GM15510 (cell line): ENCODE results near the gene IL4R.
A peak's percentile ranks its signal among the peaks of the same experiment; 100 is the strongest.

Experiments
- POLR2A ChIP-seq: IDR thresholded peaks from 3 replicates; pipeline ENCODE4 v1.6.1; 2011; ENCODE audit warnings: borderline replicate concordance; ENCODE audit not compliant: insufficient read length; ENCODE audit errors: extremely low read depth

The IL4R gene

GRCh38 chr16:27313422-27314160 is at the start of gene IL4R:
Gene IL4R, plus strand, starts transcription at chr16:27313974. Its CDS starts 26,230 bp downstream, at chr16:27340204.
- peak; percentile 74 for TF ChIP-seq POLR2A

- no peak for TF ChIP-seq POLR2A
These were observed 49.6 kb upstream of the IL4R start for GRCh38 chr16:27264151-27264550.

GRCh38 chr16:27265982-27266381 is 47.8 kb upstream of the IL4R start:
- no peak for TF ChIP-seq POLR2A

- no peak for TF ChIP-seq POLR2A
These were observed 46.6 kb upstream of the IL4R start for GRCh38 chr16:27267037-27267677.

GRCh38 chr16:27268376-27269299 is 45.1 kb upstream of the IL4R start, which contains the start of gene NSMCE1:
Gene NSMCE1, minus strand, starts transcription at chr16:27268772. Its CDS starts 11,202 bp downstream, at chr16:27257570.
- TF ChIP-seq POLR2A: peak; percentile 93

GRCh38 chr16:27269300-27270150 is 44.2 kb upstream of the IL4R start:
- no peak for TF ChIP-seq POLR2A

GRCh38 chr16:27270349-27270748 is 43.4 kb upstream of the IL4R start:
- TF ChIP-seq POLR2A: no peak

GRCh38 chr16:27272076-27272475 is 41.7 kb upstream of the IL4R start:
- TF ChIP-seq POLR2A: no peak

- TF ChIP-seq POLR2A: no peak
These were observed 40.5 kb upstream of the IL4R start for GRCh38 chr16:27273330-27273669.

- TF ChIP-seq POLR2A: no peak
These were observed 39.9 kb upstream of the IL4R start for GRCh38 chr16:27273670-27274423.

- no peak for TF ChIP-seq POLR2A
These were observed 38.4 kb upstream of the IL4R start for GRCh38 chr16:27275394-27275793.

- TF ChIP-seq POLR2A: no peak
These were observed 32.5 kb upstream of the IL4R start for GRCh38 chr16:27281243-27281642.

- no peak for TF ChIP-seq POLR2A
These were observed 28.7 kb upstream of the IL4R start for GRCh38 chr16:27284865-27285675.
